ENCODE measurements around the gene PRKN. TPM values are rescaled to one million over a fixed set of nuclear protein-coding genes. Genes with fewer than 3 reads are reported as not detected.

The PRKN gene
- total and polyA plus RNA-seq, 2 experiments from 2014 or later, result 2.3 to 3.9 TPM

DNA sequence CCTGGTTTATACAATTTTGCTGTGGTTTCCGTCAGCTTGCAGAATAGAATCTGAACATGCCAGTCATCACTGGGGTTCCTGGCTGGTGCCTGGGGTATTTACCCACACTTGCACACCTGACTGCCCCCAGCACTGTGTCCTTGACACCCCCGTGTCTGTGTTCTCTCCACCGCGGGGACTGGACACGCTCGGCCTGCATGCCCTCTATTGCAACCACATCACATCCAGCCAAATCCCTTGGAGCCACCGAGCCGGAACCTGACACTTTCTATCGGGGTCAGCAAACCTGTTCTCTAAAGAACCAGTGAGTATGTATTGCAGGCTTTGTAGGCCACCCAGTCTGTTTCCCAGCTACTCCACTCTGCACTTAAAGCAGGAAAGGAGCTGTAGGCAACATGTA, 527.5 kb downstream of the PRKN start:
- Histone ChIP-seq H3K27me3 (no peaks in the 10 kb centered on the region), H3K79me2 (no peaks in the 10 kb centered on the region), H3K27ac (no peak overlapping the region), H4K20me1 (ENCODE audit: insufficient read depth, poor library complexity, severe bottlenecking) (no peaks in the 10 kb centered on the region), H3K4me3 (no peak overlapping the region), H3K4me2 (no peak overlapping the region), H3K36me3 (replicated peaks; ENCODE audit: insufficient read depth, low read depth) (no peaks in the 10 kb centered on the region), H3K9me3 (ENCODE audit: low read depth) (no peaks in the 10 kb centered on the region), H3K4me1 (ENCODE audit: insufficient read depth) (no peaks in the 10 kb centered on the region), H2AFZ (no peak overlapping the region), H3K9me2 (replicated peaks; ENCODE audit: insufficient read depth) (no peaks in the 10 kb centered on the region)
- DNase-seq (ENCODE audit: low spot score), result no peak
- no peak for TF ChIP-seq EZH2phosphoT487 (IDR thresholded peaks at IDR 0.05; ENCODE audit: low read depth, severe bottlenecking, unreplicated experiment)
- 93% methylated on average over 9 of the region's 9 CpGs for WGBS (ENCODE audit: low lambda C conversion rate, missing lambda C conversion rate)

DNA sequence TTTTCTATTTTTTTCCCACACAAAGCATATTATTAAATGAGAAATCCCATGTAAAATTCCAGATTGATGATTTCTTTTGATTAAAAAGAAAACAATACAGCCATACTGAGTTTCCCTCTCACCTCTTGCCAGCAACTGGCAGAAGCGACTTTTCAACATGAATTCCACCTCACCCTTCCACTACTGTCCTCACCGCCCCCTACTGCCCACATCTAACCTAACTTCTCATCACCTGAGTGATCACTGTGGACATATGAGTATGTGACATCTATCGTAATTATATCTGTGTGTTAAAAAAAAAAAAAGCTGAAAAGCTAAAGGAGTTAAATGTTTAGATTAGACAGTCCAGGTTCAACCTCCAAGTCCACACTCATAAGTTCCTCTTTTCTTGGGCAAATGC, 528.6 kb downstream of the PRKN start:
- no peaks in the 10 kb centered on the region for H3K4me1 ChIP-seq (ENCODE audit: insufficient read depth)
- no peaks in the 10 kb centered on the region for H3K79me2 ChIP-seq
- no peaks in the 10 kb centered on the region for H4K20me1 ChIP-seq (ENCODE audit: insufficient read depth, poor library complexity, severe bottlenecking)
- no peaks in the 10 kb centered on the region for H3K36me3 ChIP-seq (replicated peaks; ENCODE audit: insufficient read depth, low read depth)
- H3K9me3 ChIP-seq (ENCODE audit: low read depth), result no peaks in the 10 kb centered on the region
- no peaks in the 10 kb centered on the region for H3K27me3 ChIP-seq
- no peak overlapping the region for H3K4me3 ChIP-seq
- H3K4me2 ChIP-seq, result no peak overlapping the region
- no peak for DNase-seq (ENCODE audit: low spot score)
- TF ChIP-seq EZH2 (IDR thresholded peaks at IDR 0.05; ENCODE audit: borderline replicate concordance) (no peak), EZH2phosphoT487 (IDR thresholded peaks at IDR 0.05; ENCODE audit: low read depth, severe bottlenecking, unreplicated experiment) (no peak), CTCF (IDR thresholded peaks at IDR 0.05; ENCODE audit: poor library complexity) (no peak)
- H3K9me2 ChIP-seq (replicated peaks; ENCODE audit: insufficient read depth), result no peaks in the 10 kb centered on the region
- H2AFZ ChIP-seq, result no peak overlapping the region
- no peak overlapping the region for H3K27ac ChIP-seq
- 77% methylated on average over 3 of the region's 3 CpGs for WGBS (ENCODE audit: low lambda C conversion rate, missing lambda C conversion rate)

DNA sequence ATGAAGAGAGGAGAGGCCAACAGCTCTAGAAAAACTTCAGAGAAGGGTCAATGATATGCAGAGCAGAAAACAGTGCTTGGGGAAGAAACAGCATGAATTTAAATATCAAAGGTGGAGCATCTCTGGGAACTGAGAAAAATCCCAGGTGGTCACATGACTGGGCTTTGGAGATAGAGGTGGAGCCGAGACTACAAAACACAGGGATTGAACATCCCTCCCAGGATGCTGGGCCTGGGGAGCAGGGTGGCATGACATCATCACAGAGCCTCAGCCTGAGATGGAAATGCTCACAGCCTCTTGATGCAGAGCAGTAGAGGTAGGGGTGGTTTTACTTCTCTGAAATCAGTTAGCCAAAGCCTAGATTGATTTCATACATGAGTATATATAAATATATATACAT, 529.5 kb downstream of the PRKN start:
- no peaks in the 10 kb centered on the region for H3K36me3 ChIP-seq (replicated peaks; ENCODE audit: insufficient read depth, low read depth)
- no peak for DNase-seq (ENCODE audit: low spot score)

GRCh38 chr6:162195441-162195840, 532.1 kb downstream of the PRKN start:
- H3K4me3 ChIP-seq, result no peak overlapping the region
- no peak for TF ChIP-seq EZH2phosphoT487 (IDR thresholded peaks at IDR 0.05; ENCODE audit: low read depth, severe bottlenecking, unreplicated experiment)
- TF ChIP-seq CTCF (IDR thresholded peaks at IDR 0.05; ENCODE audit: poor library complexity), result no peak
- TF ChIP-seq EZH2 (IDR thresholded peaks at IDR 0.05; ENCODE audit: borderline replicate concordance), result no peak
- WGBS (ENCODE audit: low lambda C conversion rate, missing lambda C conversion rate), result 36% methylated on average over 2 of the region's 2 CpGs
- no peak for DNase-seq (ENCODE audit: low spot score)
- no peaks in the 10 kb centered on the region for H3K36me3 ChIP-seq (replicated peaks; ENCODE audit: insufficient read depth, low read depth)
- H3K27me3 ChIP-seq, result no peaks in the 10 kb centered on the region
- H3K79me2 ChIP-seq, result no peaks in the 10 kb centered on the region
- no peak overlapping the region for H3K27ac ChIP-seq
- no peaks in the 10 kb centered on the region for H3K9me2 ChIP-seq (replicated peaks; ENCODE audit: insufficient read depth)
- no peaks in the 10 kb centered on the region for H3K9me3 ChIP-seq (ENCODE audit: low read depth)
- H3K4me2 ChIP-seq, result no peak overlapping the region
- no peak overlapping the region for H2AFZ ChIP-seq
- no peaks in the 10 kb centered on the region for H3K4me1 ChIP-seq (ENCODE audit: insufficient read depth)
- H4K20me1 ChIP-seq (ENCODE audit: insufficient read depth, poor library complexity, severe bottlenecking), result no peaks in the 10 kb centered on the region

More for the DNA sequence above, 529.5 kb downstream of the PRKN start:
- no peak overlapping the region for H3K4me2 ChIP-seq
- no peak overlapping the region for H2AFZ ChIP-seq
- no peaks in the 10 kb centered on the region for H3K4me1 ChIP-seq (ENCODE audit: insufficient read depth)
- no peaks in the 10 kb centered on the region for H3K9me3 ChIP-seq (ENCODE audit: low read depth)
- no peak overlapping the region for H3K27ac ChIP-seq
- H3K9me2 ChIP-seq (replicated peaks; ENCODE audit: insufficient read depth), result no peaks in the 10 kb centered on the region
- H4K20me1 ChIP-seq (ENCODE audit: insufficient read depth, poor library complexity, severe bottlenecking), result no peaks in the 10 kb centered on the region
- TF ChIP-seq EZH2 (IDR thresholded peaks at IDR 0.05; ENCODE audit: borderline replicate concordance) (no peak), CTCF (IDR thresholded peaks at IDR 0.05; ENCODE audit: poor library complexity) (no peak), EZH2phosphoT487 (IDR thresholded peaks at IDR 0.05; ENCODE audit: low read depth, severe bottlenecking, unreplicated experiment) (no peak)
- 75% methylated on average over 1 of the region's 1 CpG for WGBS (ENCODE audit: low lambda C conversion rate, missing lambda C conversion rate)
- H3K79me2 ChIP-seq, result no peaks in the 10 kb centered on the region
- H3K4me3 ChIP-seq, result no peak overlapping the region
- no peaks in the 10 kb centered on the region for H3K27me3 ChIP-seq
